Fibroblast of skin of right quadriceps (primary cell): Measurements from ENCODE around the gene NFATC3.
A peak's percentile ranks its signal among the peaks of the same experiment; 100 is the strongest.

ENCODE experiments used
- DNase-seq: peaks from one replicate; pipeline ENCODE4 v3.0.0-alpha.2; 2013

The NFATC3 gene

DNA sequence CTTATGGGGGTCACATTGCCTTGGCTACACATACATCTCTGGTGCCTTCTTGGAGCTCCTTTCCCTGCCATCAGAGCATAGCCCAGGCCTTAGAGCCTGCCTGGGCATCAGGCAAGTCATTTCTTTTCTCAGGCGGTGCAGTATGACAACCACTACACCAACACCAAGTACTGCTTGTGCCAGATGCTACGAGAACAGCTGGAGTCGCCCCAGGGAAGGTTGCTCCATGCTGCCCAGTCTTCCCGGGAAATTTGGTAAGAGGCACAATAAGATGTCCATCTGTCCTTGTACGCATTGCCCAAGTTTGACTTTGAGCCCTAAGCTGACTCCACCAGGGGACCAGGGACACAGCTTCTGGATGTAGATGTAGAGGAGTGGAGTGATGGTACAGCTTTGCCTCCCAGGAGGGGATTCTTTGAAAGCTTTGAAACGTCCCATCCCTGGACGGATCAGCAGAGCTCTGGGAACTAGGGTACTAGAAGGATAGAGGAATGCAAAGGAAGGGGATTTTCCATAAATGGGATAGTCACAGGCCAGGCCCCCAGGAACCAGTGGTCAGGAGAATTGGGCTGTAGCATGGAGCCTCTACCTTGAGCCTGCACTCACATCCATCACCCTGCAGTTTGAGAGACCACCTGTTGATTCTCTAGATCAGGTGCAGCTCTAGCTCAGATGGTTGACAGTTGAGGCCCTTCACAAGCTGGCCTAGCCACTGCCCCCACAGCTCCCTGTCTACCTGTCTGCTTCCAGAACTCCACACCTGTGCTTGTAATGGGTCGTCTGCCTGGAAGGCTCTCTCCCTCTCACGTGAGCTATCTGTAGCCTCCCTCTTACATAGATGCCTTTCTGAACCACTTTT is 11.0 kb upstream of the NFATC3 start:
- no peak for DNase-seq

DNA sequence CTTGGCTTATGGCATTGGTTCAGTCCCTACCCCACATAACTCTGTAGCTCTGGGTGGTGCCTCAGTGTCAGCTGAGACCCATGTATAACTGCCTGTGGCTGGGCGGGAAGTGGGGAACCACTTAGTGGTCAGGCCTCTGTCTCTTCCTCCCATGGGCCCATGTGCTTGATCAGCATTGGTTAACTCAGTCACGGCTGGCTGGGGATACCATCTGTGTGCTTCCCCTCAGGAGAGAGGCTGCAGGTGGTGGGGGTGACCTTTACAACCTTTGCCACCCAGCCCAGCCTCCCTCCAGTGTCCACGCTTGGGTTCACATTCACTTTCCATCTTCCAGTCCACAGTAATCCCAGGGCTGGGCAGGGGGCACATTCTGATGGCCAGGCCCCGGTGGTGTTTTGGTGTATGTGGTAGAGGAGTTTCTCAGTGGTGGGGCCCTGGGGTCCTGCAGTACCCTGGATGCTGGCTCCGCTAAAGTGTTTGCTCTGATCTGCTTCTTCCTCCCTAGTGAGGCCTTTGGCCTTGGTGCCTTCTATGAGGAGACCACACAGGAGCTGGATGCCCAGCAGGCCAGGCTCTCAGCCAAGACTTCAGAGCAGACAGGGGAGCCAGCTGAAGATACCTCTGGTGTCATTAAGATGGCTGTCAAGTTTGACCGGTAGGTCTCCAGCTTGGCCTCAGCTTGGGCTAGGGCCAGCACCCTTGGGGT is 10.2 kb upstream of the NFATC3 start:
- DNase-seq = no peak

DNA sequence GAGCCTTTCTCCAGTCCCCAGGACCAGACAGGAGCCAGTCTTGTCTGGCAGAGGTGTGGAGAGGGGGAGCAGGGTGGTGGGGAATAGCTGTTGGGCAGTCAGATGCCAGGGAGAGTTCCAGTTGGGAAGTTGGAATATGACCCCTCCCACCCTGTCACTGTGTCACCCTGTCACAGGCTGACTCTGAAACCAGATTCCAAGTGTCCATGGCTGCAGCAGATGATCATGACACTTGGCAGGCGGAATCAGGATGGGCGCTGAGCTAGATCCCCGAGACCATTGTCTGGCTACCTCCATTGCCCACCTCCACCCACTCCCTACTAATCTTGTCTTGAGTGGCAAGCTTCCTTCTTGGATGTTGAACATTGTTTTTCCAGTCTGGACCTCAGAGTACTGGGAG is 9.2 kb upstream of the NFATC3 start:
- no peak for DNase-seq

DNA sequence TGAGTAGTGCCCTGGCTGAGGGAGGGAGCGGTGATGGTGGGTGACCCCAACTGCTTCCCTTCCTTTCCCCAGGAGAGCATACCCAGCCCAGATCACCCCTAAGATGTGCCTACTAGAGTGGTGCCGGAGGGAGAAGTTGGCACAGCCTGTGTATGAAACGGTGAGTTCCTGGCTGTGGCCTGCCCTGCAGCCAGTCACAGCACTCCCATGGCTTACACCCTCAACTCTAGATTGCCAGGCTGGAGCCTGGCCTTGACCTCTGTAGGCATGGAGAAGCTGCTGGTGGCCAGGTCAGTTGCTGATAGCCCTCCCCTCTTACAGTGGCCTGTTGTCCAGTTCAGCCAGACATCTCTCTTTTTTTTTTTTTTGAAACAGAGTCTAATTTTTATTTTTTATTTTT is 8.6 kb upstream of the NFATC3 start:
- no peak for DNase-seq

DNA sequence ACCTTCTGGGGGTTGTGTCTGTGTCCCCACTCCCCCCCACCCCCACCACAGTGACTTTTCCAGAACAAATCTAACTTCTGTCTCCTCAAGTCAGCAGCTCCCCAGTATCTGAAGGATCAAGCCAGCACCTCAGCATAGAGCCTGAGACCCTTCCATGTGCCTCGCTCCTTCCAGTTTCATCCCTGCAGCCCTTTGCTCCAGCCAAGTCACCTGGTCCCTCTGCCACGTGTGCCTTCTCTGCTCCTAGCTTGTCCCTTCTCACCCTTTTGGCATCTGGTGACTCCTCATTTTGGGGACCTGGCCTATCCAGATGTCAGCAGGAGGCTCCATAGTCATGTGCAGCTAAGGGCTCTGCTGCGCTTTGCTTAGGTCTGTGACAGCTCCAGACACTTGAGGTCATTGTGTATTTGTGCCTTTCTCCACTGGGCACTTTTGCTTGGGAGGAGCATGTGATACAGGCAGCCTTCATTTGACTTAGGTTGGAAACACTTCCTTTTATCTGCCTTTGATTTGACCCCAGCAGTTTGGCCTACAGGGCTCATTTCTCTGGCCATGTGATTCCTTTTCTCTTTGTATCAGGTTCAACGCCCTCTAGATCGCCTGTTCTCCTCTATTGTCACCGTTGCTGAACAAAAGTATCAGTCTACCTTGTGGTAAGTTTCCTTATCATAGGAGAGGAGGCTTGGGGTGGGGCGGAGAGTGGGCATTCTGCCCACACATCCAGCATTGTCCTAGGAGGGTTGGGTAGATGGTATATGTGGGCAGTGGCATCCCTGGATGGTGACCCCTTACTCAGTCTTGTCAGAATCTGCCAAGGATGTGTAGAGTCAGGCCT is 7.1 kb upstream of the NFATC3 start:
- no peak for DNase-seq

DNA sequence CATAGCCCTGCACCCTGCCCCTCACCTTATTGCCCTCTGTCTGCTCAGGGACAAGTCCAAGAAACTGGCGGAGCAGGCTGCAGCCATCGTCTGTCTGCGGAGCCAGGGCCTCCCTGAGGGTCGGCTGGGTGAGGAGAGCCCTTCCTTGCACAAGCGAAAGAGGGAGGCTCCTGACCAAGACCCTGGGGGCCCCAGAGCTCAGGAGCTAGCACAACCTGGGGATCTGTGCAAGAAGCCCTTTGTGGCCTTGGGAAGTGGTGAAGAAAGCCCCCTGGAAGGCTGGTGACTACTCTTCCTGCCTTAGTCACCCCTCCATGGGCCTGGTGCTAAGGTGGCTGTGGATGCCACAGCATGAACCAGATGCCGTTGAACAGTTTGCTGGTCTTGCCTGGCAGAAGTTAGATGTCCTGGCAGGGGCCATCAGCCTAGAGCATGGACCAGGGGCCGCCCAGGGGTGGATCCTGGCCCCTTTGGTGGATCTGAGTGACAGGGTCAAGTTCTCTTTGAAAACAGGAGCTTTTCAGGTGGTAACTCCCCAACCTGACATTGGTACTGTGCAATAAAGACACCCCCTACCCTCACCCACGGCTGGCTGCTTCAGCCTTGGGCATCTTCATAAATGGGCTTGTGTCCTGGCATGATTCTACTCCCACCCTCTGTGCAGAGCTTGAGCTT is 6.3 kb upstream of the NFATC3 start:
- no peak for DNase-seq

DNA sequence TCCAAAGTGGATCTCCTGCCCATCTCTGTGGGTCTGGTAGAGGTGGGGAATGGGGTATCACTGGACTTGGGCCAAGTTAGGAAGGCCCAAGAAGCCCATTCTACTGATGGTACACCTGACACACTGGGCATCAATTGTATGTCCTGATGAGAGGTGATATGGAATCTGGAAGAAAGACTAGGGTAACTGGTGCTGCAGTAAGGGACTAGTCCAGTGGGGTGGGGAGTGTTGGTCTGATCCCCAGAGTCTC is 5.9 kb upstream of the NFATC3 start:
- DNase-seq = no peak

DNA sequence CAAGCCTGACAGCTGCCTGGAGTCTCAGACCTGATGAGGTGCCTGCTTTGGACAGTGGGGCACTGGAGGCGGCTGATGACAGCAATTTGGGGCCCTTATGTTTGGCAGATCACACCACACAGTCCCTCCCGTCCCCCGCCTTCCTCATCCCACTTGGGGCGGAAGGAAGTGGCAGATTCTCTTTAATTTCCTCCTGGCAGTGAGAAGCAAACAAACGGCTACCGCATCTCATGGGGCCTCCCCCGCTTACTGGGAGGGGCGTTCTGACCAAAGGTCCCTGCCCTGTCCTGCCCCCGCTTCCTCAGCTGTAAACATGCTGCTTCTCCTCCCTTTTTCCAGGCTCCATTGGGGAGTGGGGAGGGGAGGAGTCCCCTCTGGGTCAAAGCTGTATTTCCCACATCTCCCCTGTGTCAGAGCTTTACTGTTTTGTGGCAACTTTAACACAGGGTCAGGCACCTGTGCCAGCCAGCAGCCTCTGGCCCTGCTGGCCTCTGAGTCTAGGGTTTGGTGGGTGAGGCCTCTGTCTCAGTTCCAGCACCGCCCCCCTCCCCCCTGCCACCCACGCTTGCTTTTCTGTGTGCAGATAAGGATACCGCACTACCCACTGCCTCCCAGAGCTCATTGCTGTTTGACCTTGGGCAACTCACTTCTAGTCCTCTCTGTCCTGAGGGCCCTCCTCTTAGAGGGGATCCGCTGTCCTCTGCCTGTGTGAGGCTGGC is 5.4 kb upstream of the NFATC3 start:
- no peak for DNase-seq

DNA sequence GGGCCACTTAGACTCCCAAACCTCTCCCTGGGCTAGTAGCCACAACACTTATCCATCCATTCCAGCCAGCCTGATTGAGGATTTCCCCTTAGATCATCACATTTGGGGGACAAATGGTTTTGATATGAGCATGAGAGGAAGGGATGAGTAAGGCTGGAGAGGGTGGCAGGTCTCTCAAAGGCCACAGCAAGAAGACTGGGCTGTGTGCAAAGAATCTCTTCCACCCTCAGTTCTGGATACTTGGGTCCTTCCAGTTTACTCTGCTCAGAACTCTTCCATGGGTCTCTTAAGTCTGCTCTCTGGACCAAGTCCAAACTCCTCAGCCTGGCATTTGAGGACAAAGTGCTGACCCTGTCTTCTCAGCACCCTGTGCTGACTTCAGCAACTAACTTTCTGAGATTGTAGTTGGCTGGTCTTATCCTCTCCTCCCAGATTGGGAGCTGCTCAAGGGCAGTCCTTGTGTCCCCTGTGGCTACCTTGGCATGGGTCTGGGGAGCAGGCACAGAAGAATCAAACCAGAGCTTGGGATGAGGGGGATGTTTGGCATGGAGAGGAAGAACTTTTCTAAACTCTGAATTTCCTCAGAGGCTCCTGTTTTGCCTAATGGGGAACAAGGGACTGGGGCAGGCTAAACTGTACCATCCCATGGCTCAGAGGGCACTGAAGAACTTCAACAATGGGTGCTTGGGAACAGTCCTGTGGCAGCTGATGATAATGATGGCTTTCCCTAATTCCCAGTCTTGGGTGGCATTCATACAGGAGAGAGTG is 3.1 kb upstream of the NFATC3 start:
- DNase-seq = no peak

DNA sequence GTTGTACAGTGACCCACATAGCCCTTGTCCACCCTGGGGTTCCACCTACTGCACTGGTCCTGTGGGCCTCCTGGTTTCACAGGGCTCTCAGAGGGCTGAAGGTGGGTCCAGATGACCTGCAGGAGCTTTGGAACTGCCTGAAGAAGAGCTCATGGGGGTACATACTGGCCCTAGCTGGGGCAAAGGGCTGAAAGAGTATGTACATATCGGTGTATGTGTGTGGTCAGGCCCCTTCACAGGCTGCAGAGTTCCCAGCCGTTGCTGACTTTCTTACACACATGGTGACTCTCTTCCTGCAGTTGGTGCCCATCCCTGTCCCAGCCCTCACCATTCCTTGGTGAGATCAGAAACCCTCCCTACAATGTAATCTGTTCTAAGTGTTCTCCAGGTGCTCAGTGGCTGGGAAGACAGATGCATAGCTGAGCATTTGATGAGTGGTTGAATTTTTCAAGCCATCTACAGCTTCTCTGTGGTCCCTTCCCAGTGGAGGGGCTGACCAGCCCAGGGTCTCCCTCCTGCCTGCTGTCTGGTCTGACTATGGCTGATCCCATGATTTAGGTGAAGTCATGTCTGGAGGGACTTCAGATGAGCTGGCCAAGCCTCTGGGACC is 2.4 kb upstream of the NFATC3 start:
- DNase-seq = no peak

DNA sequence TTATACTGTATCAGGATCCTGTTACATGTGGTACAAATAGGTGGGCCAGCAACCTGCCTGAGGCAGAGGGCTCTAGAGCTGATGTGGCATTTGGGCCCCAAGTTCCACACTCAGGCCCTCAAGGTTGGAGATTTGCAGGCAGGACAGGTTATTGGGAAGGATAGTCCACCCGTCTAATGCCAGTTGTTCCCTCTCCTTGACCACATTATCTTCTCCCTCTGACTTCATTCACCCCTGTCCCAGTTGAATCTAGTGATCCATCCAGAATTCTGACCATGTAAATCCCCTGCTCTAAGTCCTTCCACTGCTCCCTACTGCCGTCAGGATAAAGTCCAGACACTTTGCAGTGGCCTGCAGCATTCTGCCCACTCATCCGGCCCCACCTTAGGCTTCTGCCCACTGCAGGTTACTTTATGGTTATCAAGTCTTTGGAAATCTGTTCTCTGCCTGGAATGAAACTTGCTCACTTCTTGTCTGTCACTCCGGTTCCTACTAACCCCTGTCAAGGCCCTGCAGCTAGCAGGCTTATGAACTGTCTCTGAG is 1.9 kb upstream of the NFATC3 start:
- DNase-seq = no peak

DNA sequence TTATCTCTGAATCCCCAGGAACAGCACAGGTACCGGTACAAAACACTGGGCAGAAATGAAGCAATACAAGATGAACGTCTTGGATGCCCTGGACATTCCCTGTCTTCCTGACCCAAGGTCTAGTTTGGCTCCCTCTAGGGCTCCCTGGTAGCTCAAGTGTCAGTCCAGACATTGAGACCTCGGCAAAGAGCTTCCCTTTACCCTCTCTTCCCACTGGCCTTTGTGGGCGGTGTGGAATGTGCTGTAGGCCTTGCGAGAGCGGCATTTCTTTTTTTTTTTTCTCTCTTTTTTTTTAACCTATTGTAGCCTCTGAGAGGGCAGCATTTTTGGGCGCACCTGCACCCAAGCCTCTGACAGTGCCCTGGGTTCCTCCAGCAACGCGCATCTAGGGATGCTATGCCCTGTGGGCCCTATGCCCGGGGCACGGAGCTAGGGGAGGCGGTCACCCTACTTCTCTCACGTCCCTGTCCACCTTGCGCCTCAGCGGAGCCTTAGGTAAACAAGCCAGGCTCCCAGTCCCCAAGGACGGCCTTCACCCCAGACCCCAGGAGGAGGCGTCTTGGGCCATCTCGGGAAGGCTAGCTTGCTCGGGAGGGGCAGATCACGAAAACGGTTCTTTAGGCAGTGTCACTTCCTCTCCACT is 1.2 kb upstream of the NFATC3 start:
- no peak for DNase-seq

DNA sequence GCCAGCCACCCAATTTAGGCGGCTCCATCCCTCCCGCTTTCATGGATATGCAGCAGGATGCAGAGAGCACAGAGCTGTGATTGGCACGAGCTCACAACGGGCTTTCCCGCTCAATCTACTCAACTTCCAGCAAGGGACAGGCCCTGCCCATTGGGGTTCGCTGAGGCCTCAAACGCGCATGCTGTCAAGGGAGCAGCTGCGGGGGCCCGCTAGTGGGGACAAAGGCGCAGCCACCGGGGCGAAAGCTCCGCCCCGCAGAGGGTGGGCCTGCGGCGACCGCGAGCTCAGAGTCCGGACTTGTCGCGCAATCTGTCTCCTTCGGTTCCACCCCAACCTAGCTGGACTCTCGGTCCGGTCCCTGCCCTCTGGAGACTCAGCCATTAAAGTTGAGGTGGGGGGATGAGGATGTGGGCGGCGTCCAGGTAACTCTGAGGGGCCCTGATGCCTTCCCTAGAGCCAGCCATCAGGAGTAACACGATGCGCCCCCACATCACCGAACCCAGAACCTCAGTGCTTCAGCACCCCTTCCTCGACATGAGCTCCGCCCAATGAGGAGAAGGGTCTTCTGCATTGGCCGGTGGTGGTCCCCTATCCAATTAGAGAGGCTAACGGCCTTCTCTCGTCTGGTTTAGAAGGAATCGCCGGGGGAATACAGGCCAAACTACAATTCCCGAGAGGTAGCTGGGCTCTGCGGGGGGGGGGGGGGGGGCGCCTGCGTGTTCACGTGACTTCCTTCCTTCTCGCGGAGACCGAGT is 489 bp upstream of the NFATC3 start:
- peak; percentile 88 for DNase-seq

DNA sequence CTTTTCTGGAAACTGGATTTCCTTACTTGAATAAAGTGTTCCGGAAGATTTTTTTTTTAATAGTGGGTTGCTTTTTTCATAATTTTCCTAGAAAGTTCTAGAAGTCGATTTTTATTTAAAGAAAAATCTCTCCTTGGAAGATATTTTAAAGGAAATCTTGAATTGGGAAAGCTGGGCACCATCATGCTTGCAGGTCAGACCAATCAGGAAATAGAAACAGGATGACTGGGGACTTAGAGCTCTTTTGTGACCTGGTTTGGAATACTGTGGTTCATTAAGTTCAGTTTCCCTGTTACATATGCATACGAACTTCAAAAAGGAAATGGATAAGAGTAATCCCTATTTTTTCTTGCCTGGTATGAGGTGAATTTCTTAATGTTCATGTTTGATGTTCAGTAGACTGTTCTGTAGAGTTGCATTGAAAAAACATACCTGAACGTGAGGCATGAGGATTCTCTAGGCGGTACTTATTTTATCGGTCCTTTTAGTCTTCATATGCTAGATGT is 1.2 kb downstream of the NFATC3 start:
- peak; percentile 24 for DNase-seq

DNA sequence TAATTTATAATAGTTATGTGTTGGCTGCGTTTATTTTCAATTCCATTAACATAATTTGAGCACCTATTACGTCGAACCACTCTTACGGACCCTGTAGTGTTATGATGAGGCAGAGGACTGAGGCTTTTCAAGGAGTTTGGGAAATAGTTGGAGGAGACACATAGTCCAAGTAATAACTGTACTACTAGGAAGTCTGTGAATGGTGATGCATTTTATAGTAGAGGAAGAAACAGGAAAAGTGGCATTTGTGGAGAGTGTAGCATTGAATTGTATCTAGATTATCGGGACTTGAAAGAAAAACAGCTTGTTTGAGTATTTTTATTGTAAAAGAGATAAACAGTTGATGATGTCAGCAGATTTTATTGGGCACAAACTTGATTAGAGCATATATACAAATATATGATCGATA is 1.7 kb downstream of the NFATC3 start:
- DNase-seq = no peak

DNA sequence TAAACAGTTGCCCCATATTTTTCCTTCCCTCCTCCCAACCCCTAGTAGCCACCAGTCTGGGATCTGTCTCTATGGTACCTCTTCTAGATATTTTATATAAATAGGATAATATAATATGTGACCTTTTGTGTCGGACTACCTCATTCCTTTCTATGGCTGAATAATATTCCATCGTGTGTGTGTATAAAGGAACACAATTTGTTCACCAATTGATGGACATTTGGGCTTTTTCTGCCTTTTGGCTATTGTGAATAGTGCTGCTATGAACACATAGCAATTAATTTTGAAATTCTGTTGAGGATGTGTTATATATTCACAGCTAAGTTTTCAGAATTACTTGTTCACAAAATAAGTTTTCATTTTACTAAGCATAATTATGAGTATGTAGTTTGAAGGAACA is 2.5 kb downstream of the NFATC3 start:
- no peak for DNase-seq

DNA sequence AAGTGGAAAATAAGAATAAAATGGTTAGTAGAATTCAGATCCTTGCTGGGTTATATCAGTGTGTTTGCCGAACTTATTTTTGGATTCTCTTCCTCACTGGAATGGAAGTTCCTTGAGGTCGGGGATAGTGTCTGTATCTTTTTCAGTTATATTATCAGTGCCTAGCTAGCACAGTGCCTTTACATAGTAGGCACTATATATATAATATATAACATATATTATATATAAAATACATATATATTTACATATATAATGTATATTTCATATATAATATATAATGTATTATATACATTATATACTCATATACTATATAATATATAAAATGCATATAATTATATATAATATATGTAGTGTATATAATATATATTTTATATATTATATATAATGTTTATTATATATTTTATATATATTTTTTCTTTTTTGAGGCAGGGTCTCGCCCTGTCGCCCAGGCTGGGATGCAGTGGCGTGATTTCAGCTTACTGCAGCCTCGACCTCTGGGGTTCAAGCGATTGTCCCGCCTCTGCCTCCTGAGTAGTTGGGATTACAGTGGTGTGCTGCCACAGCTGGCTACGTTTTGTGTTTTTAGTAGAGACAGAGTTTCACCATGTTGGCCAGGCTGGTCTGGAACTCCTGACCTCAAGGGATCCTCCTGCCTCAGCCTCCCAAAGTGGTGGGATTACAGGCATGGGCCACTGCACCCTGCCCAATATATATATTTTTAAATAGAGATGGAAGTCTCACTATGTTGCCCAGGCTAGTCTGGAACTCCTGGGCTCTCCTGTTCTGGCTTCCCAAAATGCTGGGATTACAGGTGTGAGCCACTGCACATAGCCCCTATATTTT is 3.2 kb downstream of the NFATC3 start:
- DNase-seq = no peak

DNA sequence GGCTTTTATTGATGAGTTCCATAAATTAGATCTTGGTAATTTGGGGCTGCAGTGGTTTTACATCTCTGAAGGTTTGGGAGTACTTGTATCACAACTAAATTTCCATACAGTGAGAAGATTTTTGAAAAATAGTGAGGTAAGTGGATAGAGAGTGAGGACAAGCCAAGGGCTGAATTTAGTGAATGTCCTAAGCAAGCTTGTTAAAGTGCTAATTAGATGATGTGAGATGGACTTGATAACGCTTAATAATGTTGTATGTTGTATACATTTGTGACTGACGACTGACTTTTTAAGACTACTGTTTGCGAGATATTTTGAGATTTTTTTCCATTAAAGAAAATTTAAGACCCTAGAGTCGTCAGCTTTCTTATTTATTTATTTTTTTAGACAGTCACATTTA is 3.9 kb downstream of the NFATC3 start:
- no peak for DNase-seq

DNA sequence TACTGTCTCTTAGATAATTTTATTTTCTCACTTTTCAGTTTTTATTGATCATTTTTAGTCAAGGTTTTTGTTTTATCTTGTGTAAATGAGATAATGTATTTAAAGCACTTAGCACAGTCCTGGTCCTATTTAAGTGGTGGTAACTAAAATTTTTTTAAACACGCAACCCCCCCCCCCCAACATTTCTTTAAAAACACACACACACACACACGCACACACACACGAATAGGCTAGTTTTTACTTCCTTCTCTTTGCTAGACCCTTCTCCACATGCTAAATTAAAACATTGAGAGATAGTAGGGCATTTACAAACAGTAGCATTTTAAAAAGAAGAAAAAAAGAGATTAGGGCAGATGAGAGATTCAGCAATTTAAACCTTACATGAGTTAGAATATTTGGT is 5.0 kb downstream of the NFATC3 start:
- DNase-seq = no peak
